Sigmoid colon (tissue), 4 donors: ENCODE data around the gene SLC17A2.

Source experiments
- CTCF ChIP-seq, 4 experiments: fragments of 450-650 bp in 3 of 4; fragments of 200-600 bp in 1 of 4; IDR thresholded peaks; one replicate each; pipeline ENCODE4 v1.5.1; 2016 to 2019; ENCODE audit warnings: antibody characterized with exemption in 4 of 4, mild to moderate bottlenecking in 3 of 4, moderate library complexity in 2 of 4
- EP300 ChIP-seq, 4 donors: sonication (generic); formaldehyde crosslinking; IDR thresholded peaks; one replicate each; pipeline ENCODE4 v1.6.1; 2017; ENCODE audit warnings: antibody characterized with exemption in 4 of 4
- POLR2A ChIP-seq, 2 donors: fragments of 450-650 bp; IDR thresholded peaks; one replicate each; pipeline ENCODE4 v1.6.1; 2016; ENCODE audit warnings: antibody characterized with exemption in 2 of 2, mild to moderate bottlenecking in 2 of 2, moderate library complexity in 2 of 2
- POLR2AphosphoS5 ChIP-seq, 4 donors: sonication (generic); formaldehyde crosslinking; IDR thresholded peaks; one replicate each; pipeline ENCODE4 v1.6.1; 2017; ENCODE audit warnings: antibody characterized with exemption in 4 of 4

DNA sequence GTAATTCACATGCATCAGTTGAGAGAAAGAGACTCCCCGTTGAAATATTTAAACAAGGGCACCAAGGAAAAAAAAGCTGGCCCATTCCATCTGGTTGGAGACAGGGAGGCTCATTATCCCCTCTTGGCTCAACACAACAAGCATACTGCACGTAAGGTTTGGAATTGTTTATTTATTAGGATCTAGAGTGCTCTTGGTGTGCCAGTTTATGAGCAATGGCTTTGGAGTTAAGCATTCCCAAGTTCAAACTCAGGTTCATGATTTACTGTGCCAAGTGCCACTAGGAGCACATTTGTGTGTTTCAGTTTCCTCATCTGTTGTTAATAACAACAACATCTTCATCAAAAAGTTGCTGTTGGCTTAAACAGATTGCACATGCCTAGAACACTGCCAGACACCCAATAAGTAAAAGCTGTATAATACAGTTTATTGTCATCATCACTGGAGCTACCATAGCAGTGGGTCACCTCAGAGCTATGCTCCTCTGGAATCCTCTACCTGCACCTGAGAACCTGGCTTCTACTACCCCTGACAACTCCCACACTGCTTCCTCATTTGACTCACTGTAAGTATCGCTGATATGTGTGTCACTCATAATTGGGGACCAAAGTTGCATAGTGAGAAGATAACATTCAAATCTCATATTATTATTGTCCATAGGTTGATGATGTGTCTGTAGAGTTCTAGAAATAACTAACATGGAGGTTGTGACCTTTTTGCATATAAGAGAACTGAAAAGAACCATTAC lies 61.9 kb downstream of the SLC17A2 start:
- no peak for TF ChIP-seq POLR2AphosphoS5 (IDR thresholded peaks at IDR 0.05)
- no peak for TF ChIP-seq CTCF (IDR thresholded peaks at IDR 0.05)
- TF ChIP-seq POLR2A (IDR thresholded peaks at IDR 0.05), result no peak
- no peak for TF ChIP-seq EP300 (IDR thresholded peaks at IDR 0.05)
